ENCODE measurements around the gene TMEM200A. TPM values are rescaled to one million over a fixed set of nuclear protein-coding genes. Genes with fewer than 3 reads are reported as not detected.
A peak's percentile ranks its signal among the peaks of the same experiment; 100 is the strongest.

The TMEM200A gene
- total and polyA plus RNA-seq, 2 donors (not counting 3 experiments of a cell fraction or from before 2014, with no cell fraction given), result 0.58 to 0.75 TPM

DNA sequence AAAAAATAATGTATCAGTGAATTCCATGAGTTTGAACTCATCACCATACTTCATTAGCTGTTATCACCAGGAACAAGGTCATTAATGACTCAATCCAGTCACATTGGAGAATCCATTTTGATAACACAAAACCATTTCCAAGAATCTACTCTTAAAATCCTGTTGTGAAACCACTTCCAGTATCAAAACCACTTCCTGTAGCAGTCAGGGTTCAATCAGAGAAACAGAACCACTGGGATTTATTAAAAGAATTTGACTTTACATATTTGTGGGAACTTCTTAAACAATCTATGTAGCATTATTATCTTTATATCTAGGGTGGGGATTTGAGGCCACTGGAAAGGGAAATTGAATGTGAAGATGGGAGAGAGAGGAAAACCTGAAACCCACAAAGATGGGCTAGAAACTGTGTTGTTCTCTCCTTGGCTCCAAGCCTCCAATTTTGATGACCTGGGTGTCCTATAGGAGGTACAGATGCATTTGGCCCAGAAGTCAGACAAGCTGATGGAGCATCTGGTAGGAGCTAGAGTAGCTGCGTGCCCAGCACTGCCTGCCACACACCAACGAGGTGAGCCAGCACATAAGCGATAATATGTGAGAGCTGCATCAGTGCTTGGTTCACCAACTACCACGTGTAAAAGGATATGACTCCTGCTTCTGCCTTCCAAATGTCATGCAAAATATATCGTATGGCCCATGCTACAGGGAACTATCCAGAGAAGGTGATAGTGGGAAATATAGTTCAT is 117.0 kb downstream of the TMEM200A start:
- DNase-seq (ENCODE audit: low read depth, low spot score), result no peak
- intact Hi-C loops (cut with micrococcal nuclease), result no loop called here

DNA sequence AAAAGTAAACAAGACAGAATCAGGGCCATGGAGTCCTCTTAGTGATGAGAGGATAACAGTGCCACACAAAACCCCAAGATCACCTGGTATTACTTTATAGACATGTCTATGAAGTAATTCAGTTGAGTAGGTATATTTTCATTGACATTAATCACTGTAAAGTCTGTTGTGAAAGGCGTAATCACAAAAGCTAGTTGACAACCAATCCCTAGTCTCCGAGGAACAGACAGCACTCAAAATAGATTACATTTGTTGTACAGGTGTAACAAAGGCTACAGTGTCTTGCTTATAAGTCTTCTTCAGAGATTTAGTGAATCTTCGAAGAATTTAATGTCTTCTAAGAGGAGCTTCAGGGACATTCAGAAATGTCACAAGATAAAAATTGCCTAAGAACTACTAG is 120.1 kb downstream of the TMEM200A start:
- Histone ChIP-seq H3K79me2 (ENCODE audit: control insufficient read depth, insufficient read depth, low read length) (no peaks in the 10 kb centered on the region), H4K20me1 (replicated peaks; ENCODE audit: control insufficient read depth, extremely low read depth, insufficient read depth, low read length) (no peaks in the 10 kb centered on the region), H3K9me3 (replicated peaks; ENCODE audit: control insufficient read depth, insufficient read depth, low read length) (no peaks in the 10 kb centered on the region), H3K9me1 (replicated peaks; ENCODE audit: control insufficient read depth, extremely low read depth, insufficient read depth, low read length) (no peaks in the 10 kb centered on the region), H2AFZ (ENCODE audit: low read depth, low read length) (no peak overlapping the region), H3K36me3 (ENCODE audit: control insufficient read depth in 2 of 2, extremely low read depth in 1 of 2, insufficient read depth in 2 of 2, low read length in 2 of 2) (no peaks in the 10 kb centered on the region), H3K4me1 (ENCODE audit: control insufficient read depth, extremely low read depth, insufficient read depth, low read length) (peaks cover 2% of the 10 kb centered on the region), H3K27me3 (ENCODE audit: control insufficient read depth in 2 of 2, insufficient read depth in 2 of 2, low read length in 2 of 2) (no peaks in the 10 kb centered on the region), H3K4me3 (replicated peaks in 1 of 3; ENCODE audit: insufficient read depth in 1 of 3, low read depth in 1 of 3, low read length in 3 of 3) (no peak overlapping the region), H3K4me2 (ENCODE audit: insufficient read depth, low read length) (no peak overlapping the region), H3K27ac (ENCODE audit: insufficient read depth, low read depth, low read length) (no peak overlapping the region), H3K9ac (replicated peaks; ENCODE audit: extremely low read depth, insufficient read depth, low read length) (no peak overlapping the region)
- dilution Hi-C loops (cut with MboI; ENCODE audit: extremely low pct_ligation_motif_present, low sequenced_read_pairs), result no loop called here
- POLR2A ChIA-PET, result no interaction called here
- no TSS peak for BruUV-seq (replicated peaks)
- no peak for TF ChIP-seq POLR2AphosphoS5 (IDR thresholded peaks at IDR 0.05; ENCODE audit: insufficient read depth, low read depth, low read length)
- TF ChIP-seq FOS (IDR thresholded peaks at IDR 0.05; ENCODE audit: borderline replicate concordance, insufficient read depth, low read length), result no peak
- TF ChIP-seq, protein P1, sequence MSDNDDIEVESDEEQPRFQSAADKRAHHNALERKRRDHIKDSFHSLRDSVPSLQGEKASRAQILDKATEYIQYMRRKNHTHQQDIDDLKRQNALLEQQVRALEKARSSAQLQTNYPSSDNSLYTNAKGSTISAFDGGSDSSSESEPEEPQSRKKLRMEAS (IDR thresholded peaks at IDR 0.05; ENCODE audit: insufficient read depth, insufficient read length), result no peak
- TF ChIP-seq, protein P2, sequence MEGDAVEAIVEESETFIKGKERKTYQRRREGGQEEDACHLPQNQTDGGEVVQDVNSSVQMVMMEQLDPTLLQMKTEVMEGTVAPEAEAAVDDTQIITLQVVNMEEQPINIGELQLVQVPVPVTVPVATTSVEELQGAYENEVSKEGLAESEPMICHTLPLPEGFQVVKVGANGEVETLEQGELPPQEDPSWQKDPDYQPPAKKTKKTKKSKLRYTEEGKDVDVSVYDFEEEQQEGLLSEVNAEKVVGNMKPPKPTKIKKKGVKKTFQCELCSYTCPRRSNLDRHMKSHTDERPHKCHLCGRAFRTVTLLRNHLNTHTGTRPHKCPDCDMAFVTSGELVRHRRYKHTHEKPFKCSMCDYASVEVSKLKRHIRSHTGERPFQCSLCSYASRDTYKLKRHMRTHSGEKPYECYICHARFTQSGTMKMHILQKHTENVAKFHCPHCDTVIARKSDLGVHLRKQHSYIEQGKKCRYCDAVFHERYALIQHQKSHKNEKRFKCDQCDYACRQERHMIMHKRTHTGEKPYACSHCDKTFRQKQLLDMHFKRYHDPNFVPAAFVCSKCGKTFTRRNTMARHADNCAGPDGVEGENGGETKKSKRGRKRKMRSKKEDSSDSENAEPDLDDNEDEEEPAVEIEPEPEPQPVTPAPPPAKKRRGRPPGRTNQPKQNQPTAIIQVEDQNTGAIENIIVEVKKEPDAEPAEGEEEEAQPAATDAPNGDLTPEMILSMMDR (IDR thresholded peaks at IDR 0.05; ENCODE audit: extremely low read depth in 1 of 2, insufficient read depth in 1 of 2, low read depth in 1 of 2, low read length in 2 of 2), result no peak
- no peak for TF ChIP-seq MYC (IDR thresholded peaks at IDR 0.05; ENCODE audit: low read depth, low read length)
- TF ChIP-seq GATA2 (IDR thresholded peaks at IDR 0.05; ENCODE audit: insufficient read depth, insufficient read length, low read depth, low read length), result no peak
- no peak for TF ChIP-seq POLR2A (IDR thresholded peaks at IDR 0.05; ENCODE audit: low read depth, low read length)
- TF ChIP-seq JUN (IDR thresholded peaks at IDR 0.05; ENCODE audit: borderline replicate concordance, insufficient read depth, insufficient read length, low read depth), result no peak
- no peak for TF ChIP-seq EZH2 (IDR thresholded peaks at IDR 0.05; ENCODE audit: borderline replicate concordance, low read depth, low read length, severe bottlenecking)
- FAIRE-seq, result no peak
- intact Hi-C loops (cut with micrococcal nuclease), result no loop called here
- no peak for DNase-seq (ENCODE audit: low read depth, low spot score)
- CTCF ChIA-PET, result interaction anchor here (1.6 kb wide), 1 partner anchor 213 kb away, joined by 4 read pairs; no protein-coding TSS in a partner anchor

More for the DNA sequence above, 117.0 kb downstream of the TMEM200A start:
- POLR2A ChIA-PET, result no interaction called here
- Histone ChIP-seq H3K27me3 (ENCODE audit: control insufficient read depth in 2 of 2, insufficient read depth in 2 of 2, low read length in 2 of 2) (no peaks in the 10 kb centered on the region), H3K9me3 (replicated peaks; ENCODE audit: control insufficient read depth, insufficient read depth, low read length) (no peaks in the 10 kb centered on the region), H3K27ac (ENCODE audit: insufficient read depth, low read depth, low read length) (no peak overlapping the region), H3K79me2 (ENCODE audit: control insufficient read depth, insufficient read depth, low read length) (no peaks in the 10 kb centered on the region), H2AFZ (ENCODE audit: low read depth, low read length) (no peak overlapping the region), H3K9me1 (replicated peaks; ENCODE audit: control insufficient read depth, extremely low read depth, insufficient read depth, low read length) (no peaks in the 10 kb centered on the region), H3K4me2 (ENCODE audit: insufficient read depth, low read length) (no peak overlapping the region), H3K9ac (replicated peaks; ENCODE audit: extremely low read depth, insufficient read depth, low read length) (no peak overlapping the region), H3K36me3 (ENCODE audit: control insufficient read depth in 2 of 2, extremely low read depth in 1 of 2, insufficient read depth in 2 of 2, low read length in 2 of 2) (no peaks in the 10 kb centered on the region), H3K4me3 (replicated peaks in 1 of 3; ENCODE audit: insufficient read depth in 1 of 3, low read depth in 1 of 3, low read length in 3 of 3) (no peak overlapping the region), H4K20me1 (replicated peaks; ENCODE audit: control insufficient read depth, extremely low read depth, insufficient read depth, low read length) (no peaks in the 10 kb centered on the region), H3K4me1 (ENCODE audit: control insufficient read depth, extremely low read depth, insufficient read depth, low read length) (peaks cover 2% of the 10 kb centered on the region)
- TF ChIP-seq FOS (IDR thresholded peaks at IDR 0.05; ENCODE audit: borderline replicate concordance, insufficient read depth, low read length) (peak; percentile 71), EZH2 (IDR thresholded peaks at IDR 0.05; ENCODE audit: borderline replicate concordance, low read depth, low read length, severe bottlenecking) (no peak), GATA2 (IDR thresholded peaks at IDR 0.05; ENCODE audit: insufficient read depth, insufficient read length, low read depth, low read length) (peak; percentile 83), JUN (IDR thresholded peaks at IDR 0.05; ENCODE audit: borderline replicate concordance, insufficient read depth, insufficient read length, low read depth) (no peak)
- CTCF ChIA-PET, result no interaction called here
- no peak for FAIRE-seq
- dilution Hi-C loops (cut with MboI; ENCODE audit: extremely low pct_ligation_motif_present, low sequenced_read_pairs), result no loop called here
- no TSS peak for BruUV-seq (replicated peaks)

Measured in endothelial cell of umbilical vein (primary cell).